HG03378 (cell line): ENCODE measurements around the gene PRRT3.
"Not testable (repeated sequence)": the region's sequence is repeated elsewhere in the genome, so short reads cannot be mapped to it uniquely, and the experiment has no call there.

Source experiments
- ATAC-seq: cut with Tn5 transposase; IDR thresholded peaks from one replicate; pipeline ENCODE4 v1.9.1; 2021; ENCODE audit warnings: mild to moderate bottlenecking, moderate library complexity; ENCODE audit not compliant: unreplicated experiment

PRRT3 gene

DNA sequence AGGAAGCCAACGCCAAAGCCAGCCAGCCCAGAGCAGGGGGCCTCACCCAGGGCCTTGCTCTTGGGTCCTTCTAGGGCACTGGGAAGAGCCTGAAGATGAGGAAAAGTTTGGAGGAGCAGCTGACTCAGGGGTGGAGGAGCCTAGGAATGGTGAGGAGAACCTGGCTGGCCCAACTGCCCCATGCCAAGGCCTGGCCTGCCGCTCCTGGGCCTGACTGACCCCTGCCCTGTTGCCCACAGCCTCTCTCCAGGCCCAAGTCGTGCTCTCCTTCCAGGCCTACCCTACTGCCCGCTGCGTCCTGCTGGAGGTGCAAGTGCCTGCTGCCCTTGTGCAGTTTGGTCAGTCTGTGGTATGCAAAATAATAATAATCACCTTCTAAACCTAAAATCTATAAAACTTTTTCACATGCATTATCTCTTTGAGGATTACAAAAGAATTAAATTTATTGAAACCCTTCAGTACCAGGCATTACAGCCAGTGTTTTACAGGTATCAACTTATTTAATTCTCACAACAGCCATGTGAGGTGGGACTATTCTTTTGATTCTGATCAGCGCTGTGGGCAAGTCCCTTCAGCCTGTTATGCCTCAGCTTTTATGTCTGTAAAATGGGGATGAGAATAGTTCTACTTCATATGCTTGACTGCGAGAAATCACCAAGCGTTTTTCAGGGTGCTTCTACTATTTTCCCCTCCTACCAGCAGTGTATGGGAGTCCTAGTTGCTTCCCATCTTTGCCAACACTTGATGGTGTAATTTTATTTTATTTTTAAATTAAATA is 33.8 kb downstream of the PRRT3 start:
- no peak for ATAC-seq

GRCh38 chr3:9917820-9918219 is 34.4 kb downstream of the PRRT3 start:
- no peak for ATAC-seq

GRCh38 chr3:9916734-9917680 is 35.2 kb downstream of the PRRT3 start, which contains the start of gene IL17RC:
Gene IL17RC (plus strand): TSS chr3:9917098. CDS start chr3:9917316, 218 bp downstream.
- no peak for ATAC-seq

DNA sequence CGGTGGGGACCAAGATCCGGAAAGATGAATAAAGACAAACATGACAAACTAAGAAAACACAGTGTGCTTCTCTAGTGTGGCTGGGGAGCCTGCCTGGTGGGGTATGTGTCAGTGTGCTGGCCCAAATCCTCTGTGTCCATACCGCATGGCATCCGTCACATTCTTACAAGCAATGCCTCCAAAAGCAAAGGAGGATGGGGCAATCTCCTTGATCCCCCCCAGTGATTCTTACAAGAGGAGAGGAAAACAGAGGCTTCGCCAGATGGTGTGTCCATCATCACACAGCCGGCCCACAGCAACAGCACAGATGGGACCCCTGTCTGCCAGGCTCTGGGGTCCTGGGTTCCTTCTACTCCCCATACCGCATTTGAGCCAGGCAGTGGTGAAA is 35.9 kb downstream of the PRRT3 start:
- no peak for ATAC-seq

DNA sequence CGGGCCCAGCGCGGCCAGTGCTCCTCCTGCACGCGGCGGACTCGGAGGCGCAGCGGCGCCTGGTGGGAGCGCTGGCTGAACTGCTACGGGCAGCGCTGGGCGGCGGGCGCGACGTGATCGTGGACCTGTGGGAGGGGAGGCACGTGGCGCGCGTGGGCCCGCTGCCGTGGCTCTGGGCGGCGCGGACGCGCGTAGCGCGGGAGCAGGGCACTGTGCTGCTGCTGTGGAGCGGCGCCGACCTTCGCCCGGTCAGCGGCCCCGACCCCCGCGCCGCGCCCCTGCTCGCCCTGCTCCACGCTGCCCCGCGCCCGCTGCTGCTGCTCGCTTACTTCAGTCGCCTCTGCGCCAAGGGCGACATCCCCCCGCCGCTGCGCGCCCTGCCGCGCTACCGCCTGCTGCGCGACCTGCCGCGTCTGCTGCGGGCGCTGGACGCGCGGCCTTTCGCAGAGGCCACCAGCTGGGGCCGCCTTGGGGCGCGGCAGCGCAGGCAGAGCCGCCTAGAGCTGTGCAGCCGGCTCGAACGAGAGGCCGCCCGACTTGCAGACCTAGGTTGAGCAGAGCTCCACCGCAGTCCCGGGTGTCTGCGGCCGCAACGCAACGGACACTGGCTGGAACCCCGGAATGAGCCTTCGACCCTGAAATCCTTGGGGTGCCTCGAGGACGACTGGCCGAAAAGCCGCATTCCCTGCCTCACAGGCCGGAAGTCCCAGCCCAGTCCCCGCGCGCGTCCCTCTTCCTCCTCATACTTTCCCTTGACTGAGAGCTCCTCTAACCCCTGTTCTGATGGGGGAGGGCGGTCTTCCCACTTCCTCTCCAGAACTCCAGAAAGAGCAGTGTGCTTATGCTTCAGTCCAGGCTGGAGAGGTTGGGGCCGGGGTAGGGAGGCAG is 36.7 kb downstream of the PRRT3 start:
- ATAC-seq, result no peak

DNA sequence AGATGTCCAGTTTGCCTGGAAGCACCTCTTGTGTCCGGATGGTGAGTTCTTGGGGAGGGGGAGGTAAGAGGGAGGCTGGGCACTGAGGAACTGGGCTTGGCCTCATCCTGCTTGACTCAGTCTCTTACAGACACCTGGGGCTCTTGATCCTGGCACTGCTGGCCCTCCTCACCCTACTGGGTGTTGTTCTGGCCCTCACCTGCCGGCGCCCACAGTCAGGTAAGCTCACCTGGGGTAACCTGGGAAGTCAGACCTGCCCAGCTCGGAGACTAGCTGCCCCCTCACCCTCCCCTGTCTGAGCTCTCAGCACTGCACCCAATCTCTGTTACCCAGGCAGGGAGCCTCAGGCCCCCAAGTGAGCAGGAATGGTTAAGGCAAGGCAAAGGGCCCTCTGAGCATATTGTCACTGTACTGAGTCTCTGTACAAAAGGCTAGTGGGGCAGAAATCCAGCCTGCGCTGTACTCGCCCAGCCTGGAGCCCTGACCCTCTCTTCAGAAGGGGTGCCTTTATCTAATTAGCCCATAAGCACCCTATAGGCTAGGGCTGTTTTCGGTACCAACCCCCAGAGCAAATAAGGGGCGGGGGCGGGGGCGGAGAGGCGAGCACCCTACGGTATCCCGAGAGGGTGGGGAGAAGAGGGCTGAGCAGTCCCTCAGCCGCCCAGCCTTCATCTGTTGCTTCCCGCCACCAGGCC is 37.5 kb downstream of the PRRT3 start:
- ATAC-seq, result no peak

- ATAC-seq, result no peak
Observed at GRCh38 chr3:9914011-9914410, 38.2 kb downstream of the PRRT3 start.

- ATAC-seq, result no peak
Observed at GRCh38 chr3:9913601-9914000, 38.6 kb downstream of the PRRT3 start.

GRCh38 chr3:9912294-9912935 is 39.8 kb downstream of the PRRT3 start:
- ATAC-seq, result no peak

DNA sequence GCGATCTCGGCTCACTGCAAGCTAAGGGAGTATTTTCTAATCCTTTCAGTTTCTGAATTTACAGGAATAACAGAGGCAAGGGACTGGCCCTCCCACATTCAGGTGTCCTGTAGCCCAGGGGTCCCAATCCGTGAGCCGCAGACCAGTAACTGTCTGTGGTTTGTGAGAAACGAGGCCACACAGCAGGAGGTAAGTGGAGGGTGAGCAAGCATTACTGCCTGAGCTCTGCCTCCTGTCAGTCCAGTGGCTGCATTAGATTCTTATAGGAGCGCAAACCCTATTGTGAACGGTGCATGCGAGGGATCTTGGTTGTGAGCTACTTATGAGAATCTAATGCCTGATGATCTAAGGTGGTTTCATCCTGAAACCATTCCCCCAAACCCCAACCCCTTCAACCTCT is 40.3 kb downstream of the PRRT3 start:
- ATAC-seq, result no peak

DNA sequence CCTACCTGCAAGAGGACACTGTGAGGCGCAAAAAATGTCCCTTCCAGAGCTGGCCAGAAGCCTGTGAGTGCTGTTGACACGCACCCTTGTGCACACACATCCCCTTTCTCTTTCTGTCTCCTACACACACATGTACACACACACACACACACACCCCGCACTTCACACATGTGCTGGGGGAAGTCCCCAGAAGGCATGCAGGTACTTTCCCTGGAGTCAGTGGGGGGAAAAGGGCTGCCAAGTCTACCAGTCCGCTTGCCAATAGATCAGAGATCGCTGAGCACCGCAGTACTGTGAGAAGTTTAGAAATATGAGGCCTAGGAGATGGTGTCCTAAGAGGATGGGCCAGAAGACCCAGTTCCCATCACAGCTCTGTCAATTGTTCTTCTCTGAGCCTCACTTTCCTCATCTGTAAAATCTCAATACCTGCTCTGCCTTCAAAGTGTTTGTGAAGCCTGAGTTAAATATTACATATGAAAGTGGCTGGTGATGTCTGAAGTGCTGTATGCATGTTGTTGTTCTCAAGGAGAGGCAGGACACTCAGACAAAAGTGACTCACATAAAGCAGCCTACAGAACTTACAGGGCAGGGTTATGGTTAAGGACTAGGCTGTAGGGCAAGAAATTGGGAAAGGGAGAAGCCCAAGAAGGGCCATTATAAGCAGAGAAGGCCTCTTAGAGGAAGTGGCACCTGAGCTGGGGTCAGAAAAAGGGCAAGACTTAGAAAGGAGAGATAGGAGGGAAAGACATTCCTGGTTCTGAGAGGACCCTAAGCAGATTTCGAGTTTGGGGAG is 42.8 kb downstream of the PRRT3 start:
- ATAC-seq, result no peak

DNA sequence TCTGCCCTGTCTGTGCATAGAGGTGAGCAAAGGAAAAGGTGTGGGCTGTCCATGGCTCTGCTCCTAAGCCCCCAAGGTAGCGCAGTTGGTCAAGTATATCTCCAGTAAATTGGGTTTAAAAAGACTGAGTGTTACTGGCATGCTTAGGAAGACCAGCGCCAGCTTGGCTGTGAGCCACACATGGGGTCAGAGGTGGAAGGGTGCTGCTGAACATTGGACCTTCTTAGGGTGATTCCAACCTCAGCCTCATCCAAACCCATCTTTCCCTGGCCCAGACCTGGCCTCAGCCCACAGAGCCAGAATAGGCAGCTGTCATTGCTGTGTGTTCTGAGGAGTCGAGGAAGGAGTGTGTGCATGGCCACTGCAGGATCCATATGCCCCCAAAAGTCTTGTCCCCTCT is 43.9 kb downstream of the PRRT3 start:
- no peak for ATAC-seq

- ATAC-seq, result no peak
Observed at GRCh38 chr3:9906480-9906879, 45.7 kb downstream of the PRRT3 start.

- no peak for ATAC-seq
Observed at GRCh38 chr3:9903904-9904303, 48.3 kb downstream of the PRRT3 start.

DNA sequence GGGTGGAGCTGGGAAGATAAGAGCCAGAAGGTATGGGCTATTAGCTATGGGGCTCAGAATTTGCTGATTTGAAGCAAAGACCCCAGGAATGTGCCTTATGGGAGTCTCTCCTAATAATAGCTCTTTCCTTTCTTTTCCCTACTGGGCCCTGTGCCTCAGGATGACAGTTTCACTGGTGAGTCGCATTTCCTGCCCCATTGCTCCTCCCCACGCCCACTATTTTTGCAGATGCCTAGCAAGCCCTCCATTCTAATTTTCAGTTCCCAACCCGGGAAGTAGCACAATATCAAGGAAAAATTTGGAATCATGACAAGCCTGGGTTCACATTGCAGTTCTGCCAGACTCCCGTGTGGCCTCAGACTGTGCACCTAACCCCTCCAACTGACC is 49.0 kb downstream of the PRRT3 start:
- ATAC-seq, result no peak

- no peak for ATAC-seq
Observed at GRCh38 chr3:9902372-9903237, 49.6 kb downstream of the PRRT3 start, which contains the start of gene IL17RE. Gene IL17RE (plus strand): TSS chr3:9902848. CDS start chr3:9902933, 85 bp downstream.

GRCh38 chr3:9901967-9902366 is 50.2 kb downstream of the PRRT3 start:
- no peak for ATAC-seq

GRCh38 chr3:9900965-9901415 is 51.2 kb downstream of the PRRT3 start:
- ATAC-seq, result not testable (repeated sequence)
